Progenitor cell of endocrine pancreas (in vitro differentiated cells): Measurements from ENCODE around the gene GJA8. TPM values are rescaled to one million over a fixed set of nuclear protein-coding genes. Genes with fewer than 3 reads are reported as not detected.
"Not testable (repeated sequence)": the region's sequence is repeated elsewhere in the genome, so short reads cannot be mapped to it uniquely, and the experiment has no call there.

Experiments used
- DNase-seq: peaks from one replicate; pipeline ENCODE4 v3.0.0; 2021; ENCODE audit warnings: low spot score; ENCODE audit not compliant: unreplicated experiment
- H3K27ac Mint-ChIP-seq: 2 replicates; pipeline ENCODE4 v1.8.0; 2021; ENCODE audit warnings: mild to moderate bottlenecking, moderate library complexity, mixed read lengths
- H3K27me3 Mint-ChIP-seq: 2 replicates; pipeline ENCODE4 v1.8.0; 2021; ENCODE audit warnings: mixed read lengths
- H3K36me3 Mint-ChIP-seq: 2 replicates; pipeline ENCODE4 v1.8.0; 2022; ENCODE audit warnings: mixed read lengths; ENCODE audit not compliant: insufficient read depth
- H3K4me1 Mint-ChIP-seq: 2 replicates; pipeline ENCODE4 v1.8.0; 2021; ENCODE audit warnings: low read depth, mixed read lengths
- H3K4me3 Mint-ChIP-seq: 2 replicates; pipeline ENCODE4 v1.8.0; 2021; ENCODE audit warnings: low read depth, mild to moderate bottlenecking, moderate library complexity, mixed read lengths
- H3K9me3 Mint-ChIP-seq: 2 replicates; pipeline ENCODE4 v1.8.0; 2021; ENCODE audit warnings: low read depth, mixed read lengths
- total RNA-seq: library from RNA; stranded (reverse); gene quantifications from 2 replicates; pipeline ENCODE4 v1.2.1, GENCODE V29; 2021

The GJA8 gene
- total RNA-seq, 1 donor from 2014 or later: not detected

DNA sequence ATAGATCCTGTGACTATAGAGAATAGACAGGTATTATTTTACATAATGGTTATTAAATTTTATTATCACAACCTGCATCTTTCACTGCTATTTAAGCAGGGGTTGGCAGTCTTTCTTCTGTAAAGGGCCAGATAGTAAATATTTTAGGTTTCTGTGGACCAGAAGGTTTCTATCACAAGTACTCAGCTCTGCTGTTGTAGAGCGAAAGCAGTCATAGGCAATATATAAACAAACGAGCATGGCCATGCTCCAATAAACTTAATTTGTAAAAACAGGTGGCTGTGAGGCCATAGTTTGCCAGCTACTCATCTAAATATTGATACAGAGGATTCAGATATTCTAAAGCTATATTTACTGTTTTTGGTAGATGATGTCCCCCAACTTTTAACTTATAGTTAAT, 37.9 kb downstream of the GJA8 start:
- H3K27ac Mint-ChIP-seq, H3K27me3 Mint-ChIP-seq, H3K9me3 Mint-ChIP-seq, DNase-seq, H3K4me3 Mint-ChIP-seq, H3K4me1 Mint-ChIP-seq, H3K36me3 Mint-ChIP-seq: not testable (repeated sequence)

- DNase-seq, H3K27me3 Mint-ChIP-seq, H3K4me3 Mint-ChIP-seq, H3K27ac Mint-ChIP-seq, H3K9me3 Mint-ChIP-seq, H3K4me1 Mint-ChIP-seq, H3K36me3 Mint-ChIP-seq: not testable (repeated sequence)
Measured at GRCh38 chr1:147942563-147942962, 40.0 kb downstream of the GJA8 start.

DNA sequence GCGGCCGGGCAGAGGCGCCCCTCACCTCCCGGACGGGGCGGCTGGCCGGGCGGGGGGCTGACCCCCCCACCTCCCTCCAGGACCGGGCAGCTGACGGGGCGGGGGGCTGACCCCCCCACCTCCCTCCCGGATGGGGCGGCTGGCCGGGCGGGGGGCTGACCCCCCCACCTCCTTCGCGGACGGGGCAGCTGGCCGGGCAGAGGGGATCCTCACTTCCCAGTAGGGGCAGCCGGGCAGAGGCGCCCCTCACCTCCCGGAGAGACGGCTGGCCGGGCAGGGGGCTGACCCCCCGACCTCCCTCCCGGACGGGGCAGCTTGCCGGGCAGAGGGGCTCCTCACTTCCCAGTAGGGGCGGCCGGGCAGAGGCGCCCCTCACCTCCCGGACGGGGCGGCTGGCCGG, 46.9 kb downstream of the GJA8 start:
- H3K27ac Mint-ChIP-seq, H3K36me3 Mint-ChIP-seq, H3K9me3 Mint-ChIP-seq, H3K4me3 Mint-ChIP-seq, DNase-seq, H3K4me1 Mint-ChIP-seq, H3K27me3 Mint-ChIP-seq: not testable (repeated sequence)

Other genes with a start within 250 kb of the GJA8 start
- 24.7 and 25.9 TPM in 2 replicates for gene ACP6, start 232.3 kb upstream of the GJA8 start, total RNA-seq
- not detected in 2 replicates for gene GJA5, start 142.2 kb upstream of the GJA8 start, total RNA-seq
- gene GPR89B, start 25.6 kb downstream of the GJA8 start, total RNA-seq: 21.8 and 22.7 TPM in 2 replicates
- 29.7 and 31.0 TPM in 2 replicates for gene NBPF11, start 249.5 kb downstream of the GJA8 start, total RNA-seq